Measurements from ENCODE around the gene HK3.

GRCh38 chr5:176886336-176887251 lies 12.6 kb downstream of the HK3 start:
- TF ChIP-seq ZNF551 (CRISPR knock-in tag; IDR thresholded peaks at IDR 0.05): no peak
- TF ChIP-seq HDGF (IDR thresholded peaks at IDR 0.05): no peak

Measured in K562 (cell line).